GM18517 (cell line): ENCODE results near the gene C9orf50.
"Not testable (repeated sequence)": the region's sequence is repeated elsewhere in the genome, so short reads cannot be mapped to it uniquely, and the experiment has no call there.

Experiments
- ATAC-seq: cut with Tn5 transposase; IDR thresholded peaks from one replicate; pipeline ENCODE4 v1.9.1; 2021; ENCODE audit warnings: mild to moderate bottlenecking, moderate library complexity; ENCODE audit not compliant: unreplicated experiment

Gene C9orf50

DNA sequence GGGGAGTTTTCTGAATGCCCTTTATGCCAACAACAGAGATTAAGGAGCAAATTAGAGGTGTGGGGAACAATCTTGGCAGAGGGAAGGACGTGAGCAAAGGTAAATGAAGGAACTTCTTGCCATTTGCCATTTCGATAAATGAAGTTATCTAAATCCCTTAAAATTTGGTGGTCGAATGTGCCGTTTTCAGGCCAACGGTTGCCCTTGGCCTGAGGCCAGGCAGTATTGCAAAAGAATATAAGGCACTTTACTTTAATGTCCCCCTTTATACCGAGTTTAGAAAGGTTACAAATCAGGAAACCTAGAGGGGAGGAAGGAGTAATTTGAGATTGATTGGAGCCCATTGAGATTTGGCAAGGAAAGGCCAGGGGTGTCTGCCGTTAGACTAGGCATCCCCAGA, 26.3 kb downstream of the C9orf50 start:
- ATAC-seq = no peak

- not testable (repeated sequence) for ATAC-seq
Measured at GRCh38 chr9:129592790-129593189, 28.1 kb downstream of the C9orf50 start.

GRCh38 chr9:129591916-129592315, 29.0 kb downstream of the C9orf50 start:
- ATAC-seq = no peak

- no peak for ATAC-seq
Measured at GRCh38 chr9:129590466-129590865, 30.4 kb downstream of the C9orf50 start.

GRCh38 chr9:129587487-129588262, 33.2 kb downstream of the C9orf50 start:
- ATAC-seq = no peak

DNA sequence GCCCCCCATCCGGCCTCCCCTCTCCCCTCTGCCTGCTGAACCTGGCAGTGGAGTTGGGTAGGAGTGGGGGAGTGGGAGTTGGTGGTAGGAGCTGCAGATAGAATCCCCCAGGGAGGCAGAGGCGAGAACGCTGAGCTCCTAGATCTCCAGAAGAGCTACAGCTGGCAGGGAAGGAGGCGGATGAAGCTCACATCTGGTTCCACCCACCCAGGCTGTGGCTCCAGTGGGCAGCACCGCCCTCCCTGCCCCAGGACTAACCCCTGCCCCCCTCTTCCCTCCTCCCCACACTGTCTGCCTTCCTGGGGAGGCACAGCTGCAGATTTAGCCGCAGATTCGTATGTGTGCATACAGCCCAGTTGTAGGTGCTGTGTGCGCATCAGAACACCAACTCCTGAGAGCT, 34.2 kb downstream of the C9orf50 start:
- no peak for ATAC-seq

- no peak for ATAC-seq
Measured at GRCh38 chr9:129586245-129586644, 34.7 kb downstream of the C9orf50 start.

DNA sequence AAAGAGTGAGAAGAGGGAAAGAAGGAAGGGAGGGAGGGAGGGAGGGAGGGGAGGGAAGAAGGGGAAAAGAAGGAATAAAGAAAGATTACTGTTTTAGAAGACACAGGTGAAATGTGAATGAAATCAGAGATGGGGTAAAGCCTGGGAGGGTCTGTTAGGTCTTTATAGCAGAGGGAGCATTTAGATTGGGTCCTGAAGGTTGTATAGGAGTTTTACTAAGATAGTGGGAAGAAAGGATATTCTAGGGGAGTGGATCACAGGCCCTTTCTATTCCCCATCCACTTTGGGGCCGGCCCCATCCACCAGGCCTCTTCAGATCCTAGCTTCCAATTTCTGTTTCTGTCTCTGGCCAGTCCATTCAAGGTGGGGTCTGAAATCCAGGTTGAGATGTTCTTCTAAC, 35.5 kb downstream of the C9orf50 start:
- ATAC-seq = no peak

DNA sequence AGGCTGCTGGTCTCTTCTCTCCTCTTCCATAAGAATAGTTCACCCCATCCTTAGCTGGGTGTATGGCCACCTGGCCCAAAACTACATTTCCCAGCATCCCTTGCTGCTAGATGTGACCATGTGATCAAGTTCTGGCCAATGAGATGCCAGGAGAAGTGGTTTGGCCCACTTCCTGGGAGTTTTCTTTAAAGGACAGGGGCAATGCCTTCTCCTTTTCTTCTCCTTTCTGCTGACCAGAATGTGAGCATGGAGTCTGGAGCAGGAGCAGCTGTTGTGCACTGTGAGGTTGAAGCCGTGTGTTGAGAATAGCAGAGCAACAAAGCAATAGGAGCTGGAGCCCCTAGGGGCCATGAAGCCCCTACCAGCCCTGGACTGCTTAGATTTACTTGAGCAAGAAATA, 36.8 kb downstream of the C9orf50 start:
- ATAC-seq = no peak

GRCh38 chr9:129583308-129584038, 37.4 kb downstream of the C9orf50 start:
- ATAC-seq = no peak

DNA sequence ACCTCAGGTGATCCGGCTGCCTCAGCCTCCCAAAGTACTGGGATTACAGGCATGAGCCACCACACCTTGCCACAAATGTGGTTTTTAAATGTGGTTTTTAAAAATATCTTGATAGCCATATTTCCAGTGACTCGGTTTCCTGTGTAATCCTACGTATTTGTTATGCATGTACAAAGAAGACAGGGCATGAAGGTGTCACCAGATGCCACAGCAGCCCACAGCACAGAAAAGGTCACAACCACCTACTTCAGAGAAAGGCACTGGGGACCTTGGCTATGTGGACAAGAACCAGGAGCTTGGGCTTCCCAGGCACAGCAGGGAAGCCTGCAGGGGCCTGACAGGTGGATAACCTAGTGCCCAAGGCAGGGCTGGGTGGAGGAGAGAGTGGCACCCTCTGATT, 38.0 kb downstream of the C9orf50 start:
- ATAC-seq = no peak

DNA sequence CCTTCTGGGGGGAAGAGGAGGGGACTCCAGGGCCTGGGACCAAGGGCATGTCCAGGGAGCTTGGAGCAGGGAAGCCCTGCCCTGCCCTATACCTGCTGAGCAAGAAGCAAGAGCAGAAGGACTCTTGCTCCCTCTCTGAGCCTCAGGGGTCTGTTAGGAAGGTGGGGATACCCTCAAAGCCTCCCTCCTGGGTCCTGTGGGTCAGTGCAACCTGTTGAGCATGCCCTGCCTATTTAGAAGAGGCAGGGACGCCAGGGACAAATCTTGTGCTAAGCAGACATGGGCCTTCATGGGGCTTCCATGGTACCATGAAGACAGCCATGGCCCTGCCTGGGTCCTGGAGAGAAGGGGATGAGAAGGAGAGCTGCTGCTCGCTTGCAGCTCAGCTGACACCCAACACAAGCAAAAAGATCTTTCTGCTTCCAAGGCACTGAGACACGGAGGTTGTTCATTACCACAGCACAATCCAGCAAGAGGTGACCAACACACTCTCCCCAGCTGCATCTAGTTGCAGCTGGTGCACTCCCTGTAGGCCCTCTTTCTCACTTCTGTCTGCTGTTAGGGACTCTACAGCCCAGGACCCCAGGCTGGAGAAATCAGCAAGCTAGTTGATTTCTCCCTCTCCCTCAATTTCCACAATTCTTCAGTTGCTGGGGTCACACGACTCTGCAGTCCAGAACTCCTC, 39.3 kb downstream of the C9orf50 start:
- ATAC-seq = no peak

DNA sequence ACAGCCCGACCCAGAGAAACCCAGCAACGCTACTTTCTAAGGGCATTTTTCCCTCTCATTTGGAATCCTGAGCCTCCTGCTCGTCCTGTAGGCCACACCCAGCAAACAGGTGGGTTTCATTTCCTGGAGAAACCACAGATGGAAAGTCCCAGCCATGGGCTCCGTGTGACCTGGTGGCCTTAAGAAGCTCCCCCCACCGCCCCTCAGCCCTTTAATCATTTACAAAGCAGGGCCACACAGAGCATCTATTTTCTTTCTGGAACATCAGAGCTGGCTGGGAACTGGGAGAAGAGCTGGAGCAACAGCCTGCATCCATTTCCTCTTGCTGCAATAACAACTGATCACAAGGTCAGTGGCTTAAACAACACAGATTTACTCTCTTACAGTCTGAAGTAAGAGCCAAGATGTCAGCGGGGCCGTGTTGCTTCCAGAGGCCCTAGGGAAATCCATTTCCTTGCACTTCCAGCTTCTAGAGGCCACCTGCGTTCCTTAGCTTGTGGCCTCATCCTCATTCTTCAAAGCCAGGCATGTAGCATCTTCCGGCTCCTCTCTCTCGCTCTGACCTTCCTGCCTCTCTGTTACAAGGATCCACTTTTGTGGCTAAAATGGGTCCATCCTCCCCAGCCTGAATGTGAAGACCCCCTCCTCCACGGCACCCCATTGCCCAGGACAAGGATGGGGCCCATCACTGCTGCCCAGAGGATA, 40.5 kb downstream of the C9orf50 start:
- peak; percentile 50 for ATAC-seq

DNA sequence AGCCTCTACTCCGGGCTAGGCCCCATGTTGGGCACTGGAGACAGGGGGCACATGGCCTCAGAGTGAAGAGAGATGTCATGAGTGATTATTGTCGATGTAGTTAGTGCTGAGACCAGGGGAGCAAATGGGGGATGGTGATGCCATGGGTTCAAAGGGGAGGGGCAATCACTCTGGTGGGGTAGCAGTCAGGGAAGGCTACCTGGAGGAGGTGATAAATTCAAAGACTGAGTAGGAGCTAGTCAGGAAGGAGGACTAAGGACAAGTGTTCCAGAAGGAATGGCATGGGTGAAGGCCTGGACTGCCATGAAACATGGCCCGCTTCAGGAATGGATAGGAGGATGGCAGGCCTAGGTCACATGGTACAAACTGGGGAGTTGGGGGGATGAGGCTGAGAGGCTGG, 41.6 kb downstream of the C9orf50 start:
- no peak for ATAC-seq

GRCh38 chr9:129576546-129577543, 44.1 kb downstream of the C9orf50 start:
- no peak for ATAC-seq

DNA sequence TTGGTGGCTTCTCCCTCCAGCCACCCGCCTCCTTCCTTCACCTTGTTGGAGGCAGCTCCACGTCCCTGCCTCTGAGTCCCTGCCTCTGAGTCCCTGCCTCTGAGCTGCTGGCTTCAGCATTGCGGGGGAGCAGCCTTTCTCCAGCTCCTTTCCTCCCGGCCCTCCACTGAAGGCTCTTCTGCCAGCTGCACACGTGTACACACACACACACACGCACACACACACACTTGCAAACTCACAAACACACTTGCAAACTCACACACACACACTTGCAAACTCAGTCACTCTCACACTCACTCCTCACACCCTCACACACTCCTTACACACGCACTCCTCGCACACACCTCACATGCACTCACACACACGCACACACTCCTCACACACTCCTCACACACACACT, 45.1 kb downstream of the C9orf50 start:
- ATAC-seq = no peak

- ATAC-seq = no peak
Measured at GRCh38 chr9:129574911-129575585, 45.9 kb downstream of the C9orf50 start.

GRCh38 chr9:129573977-129574376, 46.9 kb downstream of the C9orf50 start:
- ATAC-seq = no peak

DNA sequence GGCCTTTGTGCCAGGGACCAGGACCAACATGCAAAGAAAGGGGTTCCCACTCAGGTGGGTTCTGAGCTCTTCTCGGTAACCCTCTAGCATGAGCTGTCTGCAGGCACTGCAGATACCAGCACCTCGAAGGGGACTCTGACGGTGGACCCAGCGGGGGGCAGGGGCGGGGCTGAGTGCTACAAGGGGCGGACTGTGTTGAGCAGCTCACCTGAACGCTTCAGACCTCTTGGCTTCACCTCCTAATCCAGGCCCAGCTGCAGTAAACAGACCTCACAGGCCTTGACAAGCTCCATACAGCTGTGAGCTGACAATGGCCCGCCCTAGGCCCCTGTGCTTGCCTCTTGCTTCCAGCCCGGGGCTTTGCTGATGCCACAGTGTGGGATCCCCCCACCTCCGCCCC, 48.4 kb downstream of the C9orf50 start:
- no peak for ATAC-seq

DNA sequence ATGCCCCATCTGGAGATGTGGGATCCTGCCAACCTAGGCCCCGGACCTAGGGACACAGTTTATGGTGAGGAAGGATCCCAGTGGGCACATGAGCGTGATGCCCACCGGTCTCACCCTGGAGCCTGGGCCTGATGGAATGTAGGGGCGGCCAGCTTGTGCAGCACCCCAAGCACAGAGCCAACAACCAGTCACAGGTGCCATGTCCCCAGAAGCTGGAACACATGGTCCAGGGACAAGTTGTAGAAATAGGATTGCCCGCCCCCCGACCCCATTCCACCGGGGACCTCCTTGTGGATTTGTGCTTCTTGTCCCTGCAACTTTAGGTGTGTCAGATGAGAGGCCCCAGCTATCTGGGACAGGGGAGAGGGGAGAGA, 48.9 kb downstream of the C9orf50 start:
- ATAC-seq = no peak
